ENCODE results near the gene TTC28.

DNA sequence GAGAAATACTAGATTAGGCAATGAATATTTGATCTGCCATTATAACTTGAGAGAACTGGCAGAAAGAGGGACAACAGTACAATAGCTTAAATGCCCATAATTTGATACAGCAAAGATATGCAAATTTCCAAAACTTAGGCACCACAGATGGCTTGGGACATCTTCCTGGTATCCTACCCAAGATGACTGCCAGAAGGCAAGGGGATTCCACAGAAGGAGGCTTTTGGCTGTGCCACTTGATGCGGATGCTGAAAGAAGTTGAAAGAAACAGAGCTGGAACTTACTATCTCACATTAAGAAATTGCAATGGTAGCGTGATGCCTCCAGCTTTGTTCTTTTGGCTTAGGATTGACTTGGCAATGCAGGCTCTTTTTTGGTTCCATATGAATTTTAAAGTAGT is 216.7 kb downstream of the TTC28 start:
- TF ChIP-seq POLR2A (IDR thresholded peaks at IDR 0.05; ENCODE audit: borderline replicate concordance, extremely low read depth, insufficient read depth, insufficient read length) (no peak), ZNF274 (IDR thresholded peaks at IDR 0.05; ENCODE audit: low read depth, low read length) (no peak), SP1 (IDR thresholded peaks at IDR 0.05; ENCODE audit: low read depth) (no peak), SIN3A (IDR thresholded peaks at IDR 0.05; ENCODE audit: low read depth) (no peak)
- TF ChIP-seq, protein P1, sequence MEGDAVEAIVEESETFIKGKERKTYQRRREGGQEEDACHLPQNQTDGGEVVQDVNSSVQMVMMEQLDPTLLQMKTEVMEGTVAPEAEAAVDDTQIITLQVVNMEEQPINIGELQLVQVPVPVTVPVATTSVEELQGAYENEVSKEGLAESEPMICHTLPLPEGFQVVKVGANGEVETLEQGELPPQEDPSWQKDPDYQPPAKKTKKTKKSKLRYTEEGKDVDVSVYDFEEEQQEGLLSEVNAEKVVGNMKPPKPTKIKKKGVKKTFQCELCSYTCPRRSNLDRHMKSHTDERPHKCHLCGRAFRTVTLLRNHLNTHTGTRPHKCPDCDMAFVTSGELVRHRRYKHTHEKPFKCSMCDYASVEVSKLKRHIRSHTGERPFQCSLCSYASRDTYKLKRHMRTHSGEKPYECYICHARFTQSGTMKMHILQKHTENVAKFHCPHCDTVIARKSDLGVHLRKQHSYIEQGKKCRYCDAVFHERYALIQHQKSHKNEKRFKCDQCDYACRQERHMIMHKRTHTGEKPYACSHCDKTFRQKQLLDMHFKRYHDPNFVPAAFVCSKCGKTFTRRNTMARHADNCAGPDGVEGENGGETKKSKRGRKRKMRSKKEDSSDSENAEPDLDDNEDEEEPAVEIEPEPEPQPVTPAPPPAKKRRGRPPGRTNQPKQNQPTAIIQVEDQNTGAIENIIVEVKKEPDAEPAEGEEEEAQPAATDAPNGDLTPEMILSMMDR (IDR thresholded peaks at IDR 0.05 in 2 of 3, conservative IDR thresholded peaks at IDR 0.05 in 1 of 3; ENCODE audit: borderline replicate concordance in 1 of 3, insufficient read depth in 1 of 3, low read depth in 2 of 3, low read length in 2 of 3) = no peak
